Stimulated activated naive B cell treated with anti-CD40 and anti-IgM and Interleukin-4, amounts not matched to agents 10 μg/mL and 1 μg/mL and 100 μg/mL, for 72 hours (primary cell): Measurements from ENCODE around the gene ROPN1.

Experiments used
- ATAC-seq, 2 donors: fragments of 150-1000 bp; cut with Tn5 transposase; replicated peaks; 2 replicates each; pipeline ENCODE4 v1.10.0; 2021; ENCODE audit warnings: moderate library complexity in 1 of 2
- DNase-seq: peaks from one replicate; pipeline ENCODE4 v3.0.0; 2021
- H3K27ac Mint-ChIP-seq: one replicate; pipeline ENCODE4 v1.8.0; 2022; ENCODE audit warnings: mild to moderate bottlenecking, mixed read lengths
- H3K27me3 Mint-ChIP-seq, 2 donors: one replicate each; pipeline ENCODE4 v1.8.0; 2022; ENCODE audit warnings: mixed read lengths in 2 of 2
- H3K36me3 Mint-ChIP-seq, 2 donors: one replicate each; pipeline ENCODE4 v1.8.0; 2022; ENCODE audit warnings: mixed read lengths in 2 of 2, mild to moderate bottlenecking in 1 of 2
- H3K4me1 Mint-ChIP-seq, 2 donors: one replicate each; pipeline ENCODE4 v1.8.0; 2022; ENCODE audit warnings: mixed read lengths in 2 of 2, mild to moderate bottlenecking in 1 of 2
- H3K4me3 Mint-ChIP-seq, 2 donors: one replicate each; pipeline ENCODE4 v1.8.0; 2022; ENCODE audit warnings: mild to moderate bottlenecking in 2 of 2, mixed read lengths in 2 of 2, moderate library complexity in 1 of 2
- H3K9me3 Mint-ChIP-seq, 2 donors: one replicate each; pipeline ENCODE4 v1.8.0; 2022; ENCODE audit warnings: mixed read lengths in 2 of 2, mild to moderate bottlenecking in 1 of 2

The ROPN1 gene

GRCh38 chr3:123949641-123950040 is 42.3 kb downstream of the ROPN1 start:
- Mint-ChIP-seq H3K4me3 (no peak overlapping the region), H3K4me1 (no peaks in the 10 kb centered on the region), H3K27me3 (no peaks in the 10 kb centered on the region), H3K9me3 (no peaks in the 10 kb centered on the region), H3K36me3 (peaks cover 28 to 38% of the 10 kb centered on the region in 2 donors), H3K27ac (no peak overlapping the region)
- DNase-seq (no peak), ATAC-seq (no peak)

DNA sequence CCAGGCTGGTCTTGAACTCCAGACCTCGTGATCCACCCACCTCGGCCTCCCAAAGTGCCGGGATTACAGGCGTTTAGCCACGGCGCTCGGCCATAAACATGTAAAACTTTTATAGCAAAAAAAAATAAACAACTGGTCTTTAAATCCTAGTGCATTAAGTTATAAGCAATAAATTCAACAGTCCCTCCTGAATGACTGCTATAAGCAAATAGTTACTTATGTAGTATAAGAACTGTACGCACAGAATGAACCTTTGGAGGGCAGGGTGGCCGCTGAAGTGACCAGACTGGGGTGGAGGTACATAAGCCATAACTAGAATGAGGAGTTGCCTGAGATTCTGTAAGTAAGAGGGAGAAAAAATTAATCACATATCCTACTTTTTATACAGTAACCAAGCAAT is 43.5 kb downstream of the ROPN1 start:
- peaks cover 38 to 45% of the 10 kb centered on the region in 2 donors for H3K36me3 Mint-ChIP-seq
- ATAC-seq (no peak), DNase-seq (no peak)
- H3K27ac Mint-ChIP-seq, result no peak overlapping the region
- no peaks in the 10 kb centered on the region for H3K27me3 Mint-ChIP-seq
- no peak overlapping the region for H3K4me3 Mint-ChIP-seq
- no peaks in the 10 kb centered on the region for H3K4me1 Mint-ChIP-seq
- H3K9me3 Mint-ChIP-seq, result no peaks in the 10 kb centered on the region

GRCh38 chr3:123947482-123947881 is 44.4 kb downstream of the ROPN1 start:
- Mint-ChIP-seq H3K27ac (no peak overlapping the region), H3K27me3 (no peaks in the 10 kb centered on the region)

DNA sequence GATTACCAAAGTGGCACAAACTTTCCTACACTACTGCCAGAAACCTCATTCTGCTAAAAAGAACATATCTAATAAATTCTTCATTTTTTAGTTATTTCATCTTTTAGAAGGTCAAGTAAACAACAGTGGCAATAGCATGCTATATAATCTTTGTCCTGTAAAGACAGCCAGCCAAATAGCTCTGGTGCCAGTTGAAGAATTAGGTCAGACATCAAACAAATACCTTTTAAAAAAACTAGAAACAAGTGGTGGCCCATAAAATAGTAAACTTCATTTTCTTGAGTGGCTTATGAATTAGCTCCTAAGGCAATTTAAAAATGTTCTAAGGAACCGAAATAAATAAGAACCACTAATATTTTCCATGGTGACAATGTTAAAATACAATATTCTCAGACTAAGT is 50.4 kb downstream of the ROPN1 start:
- Mint-ChIP-seq H3K36me3 (peaks cover 17 to 48% of the 10 kb centered on the region in 2 donors), H3K9me3 (no peaks in the 10 kb centered on the region), H3K27ac (no peak overlapping the region), H3K27me3 (no peaks in the 10 kb centered on the region), H3K4me1 (no peaks in the 10 kb centered on the region), H3K4me3 (no peak overlapping the region)
- ATAC-seq (no peak), DNase-seq (no peak)

More at GRCh38 chr3:123947482-123947881, 44.4 kb downstream of the ROPN1 start:
- ATAC-seq (no peak), DNase-seq (no peak)
- Mint-ChIP-seq H3K9me3 (no peaks in the 10 kb centered on the region), H3K4me1 (no peaks in the 10 kb centered on the region), H3K36me3 (peaks cover 41 to 47% of the 10 kb centered on the region in 2 donors), H3K4me3 (no peak overlapping the region)

- Mint-ChIP-seq H3K27ac (no peak overlapping the region), H3K36me3 (peaks cover 18 to 48% of the 10 kb centered on the region in 2 donors), H3K27me3 (no peaks in the 10 kb centered on the region), H3K9me3 (no peaks in the 10 kb centered on the region), H3K4me3 (no peak overlapping the region), H3K4me1 (no peaks in the 10 kb centered on the region)
- ATAC-seq, result no peak
- DNase-seq, result no peak
Measured at GRCh38 chr3:123941121-123941520, 50.8 kb downstream of the ROPN1 start.

DNA sequence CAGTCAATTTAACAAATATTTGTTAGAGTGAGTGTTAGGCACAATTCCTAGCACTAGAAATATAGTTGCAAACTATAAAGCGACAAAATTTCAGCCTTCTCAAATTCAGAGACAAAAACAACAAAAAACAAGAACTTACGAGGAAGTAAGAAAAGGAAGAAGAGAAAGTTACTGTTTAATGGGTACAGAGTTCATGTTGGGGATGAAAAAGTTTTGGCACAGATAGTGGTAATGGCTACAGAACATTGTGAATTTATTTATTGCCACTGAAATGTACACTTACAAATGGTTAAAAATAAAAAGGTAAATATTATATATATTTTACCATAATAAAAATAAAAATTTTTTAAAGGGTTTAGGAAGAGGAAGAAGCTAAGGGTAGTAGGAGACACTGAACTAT is 52.2 kb downstream of the ROPN1 start:
- H3K27me3 Mint-ChIP-seq, result no peaks in the 10 kb centered on the region
- H3K4me3 Mint-ChIP-seq, result no peak overlapping the region
- H3K36me3 Mint-ChIP-seq, result peaks cover 18 to 51% of the 10 kb centered on the region in 2 donors
- H3K4me1 Mint-ChIP-seq, result no peaks in the 10 kb centered on the region
- H3K9me3 Mint-ChIP-seq, result no peaks in the 10 kb centered on the region
- ATAC-seq (no peak), DNase-seq (no peak)
- no peak overlapping the region for H3K27ac Mint-ChIP-seq

DNA sequence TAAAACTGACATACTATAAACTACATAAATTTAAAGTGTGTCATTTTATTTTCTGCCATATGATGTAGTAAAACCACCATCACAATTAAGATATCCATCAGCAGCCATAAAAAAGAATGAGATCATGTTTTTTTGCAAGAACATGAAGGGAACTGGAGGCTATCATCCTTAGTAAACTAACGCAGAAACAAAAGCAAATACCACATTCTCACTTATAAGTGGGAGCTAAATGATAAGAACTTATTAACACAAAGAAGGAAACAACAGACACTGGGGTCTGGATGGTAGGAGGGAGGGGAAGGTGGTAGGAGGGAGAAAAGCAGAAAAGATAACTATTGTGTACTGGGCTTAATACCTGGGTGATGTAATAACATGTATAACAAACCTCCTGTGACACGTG is 55.5 kb downstream of the ROPN1 start:
- Mint-ChIP-seq H3K9me3 (no peaks in the 10 kb centered on the region), H3K4me1 (no peaks in the 10 kb centered on the region), H3K27ac (no peak overlapping the region), H3K4me3 (no peak overlapping the region), H3K27me3 (no peaks in the 10 kb centered on the region), H3K36me3 (peaks cover 15 to 50% of the 10 kb centered on the region in 2 donors)
- no peak for ATAC-seq
- no peak for DNase-seq

- no peak for DNase-seq
- no peak for ATAC-seq
- Mint-ChIP-seq H3K9me3 (no peaks in the 10 kb centered on the region), H3K4me3 (no peak overlapping the region), H3K27me3 (no peaks in the 10 kb centered on the region), H3K36me3 (peaks cover 15 to 50% of the 10 kb centered on the region in 2 donors), H3K4me1 (no peaks in the 10 kb centered on the region), H3K27ac (no peak overlapping the region)
Measured at GRCh38 chr3:123935830-123936229, 56.1 kb downstream of the ROPN1 start.

DNA sequence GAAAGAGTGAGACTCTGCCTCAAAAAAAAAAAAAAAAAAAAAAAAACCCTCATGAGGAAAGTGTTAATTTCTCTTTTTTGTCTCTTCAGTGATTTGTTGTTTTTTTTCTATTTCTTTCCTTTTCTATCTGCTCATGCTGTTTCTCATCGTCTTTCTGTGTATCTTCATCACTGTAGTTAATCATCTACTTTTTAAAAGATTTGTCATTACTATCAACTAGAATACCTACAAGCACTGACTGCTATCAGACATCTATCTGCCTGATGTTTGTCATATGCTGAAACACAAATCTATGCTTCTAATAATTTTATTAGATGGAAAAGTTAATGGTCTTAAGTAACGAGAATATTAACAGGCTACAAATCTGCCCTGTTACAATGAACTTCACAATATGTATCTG is 57.7 kb downstream of the ROPN1 start:
- DNase-seq (no peak), ATAC-seq (no peak)
- H3K4me1 Mint-ChIP-seq, result no peaks in the 10 kb centered on the region
- H3K4me3 Mint-ChIP-seq, result no peak overlapping the region
- H3K27me3 Mint-ChIP-seq, result no peaks in the 10 kb centered on the region
- H3K27ac Mint-ChIP-seq, result no peak overlapping the region
- H3K9me3 Mint-ChIP-seq, result no peaks in the 10 kb centered on the region
- peaks cover 12 to 46% of the 10 kb centered on the region in 2 donors for H3K36me3 Mint-ChIP-seq

- Mint-ChIP-seq H3K9me3 (no peaks in the 10 kb centered on the region), H3K27me3 (no peaks in the 10 kb centered on the region), H3K27ac (no peak overlapping the region), H3K4me1 (no peaks in the 10 kb centered on the region), H3K36me3 (peaks cover 12 to 35% of the 10 kb centered on the region in 2 donors), H3K4me3 (no peak overlapping the region)
- ATAC-seq (no peak), DNase-seq (no peak)
Measured at GRCh38 chr3:123930445-123930844, 61.5 kb downstream of the ROPN1 start.

GRCh38 chr3:123929325-123929724 is 62.6 kb downstream of the ROPN1 start:
- Mint-ChIP-seq H3K27me3 (no peaks in the 10 kb centered on the region), H3K4me3 (no peak overlapping the region), H3K36me3 (peaks cover 22 to 40% of the 10 kb centered on the region in 2 donors), H3K9me3 (peaks cover 2 to 6% of the 10 kb centered on the region in 2 donors), H3K27ac (no peak overlapping the region), H3K4me1 (no peaks in the 10 kb centered on the region)
- no peak for ATAC-seq
- DNase-seq, result no peak

GRCh38 chr3:123926396-123926795 is 65.5 kb downstream of the ROPN1 start:
- H3K27me3 Mint-ChIP-seq, result no peaks in the 10 kb centered on the region
- no peak overlapping the region for H3K27ac Mint-ChIP-seq
- peaks cover 38 to 50% of the 10 kb centered on the region in 2 donors for H3K36me3 Mint-ChIP-seq
- H3K9me3 Mint-ChIP-seq, result peaks cover 15 to 21% of the 10 kb centered on the region in 2 donors
- no peak for DNase-seq
- no peaks in the 10 kb centered on the region for H3K4me1 Mint-ChIP-seq
- no peak overlapping the region for H3K4me3 Mint-ChIP-seq
- no peak for ATAC-seq

- Mint-ChIP-seq H3K27me3 (no peaks in the 10 kb centered on the region), H3K36me3 (peaks cover 57 to 58% of the 10 kb centered on the region in 2 donors), H3K9me3 (peaks cover 29 to 39% of the 10 kb centered on the region in 2 donors), H3K27ac (no peak overlapping the region), H3K4me1 (no peaks in the 10 kb centered on the region), H3K4me3 (no peak overlapping the region)
- ATAC-seq (no peak), DNase-seq (no peak)
Measured at GRCh38 chr3:123920868-123921267, 71.1 kb downstream of the ROPN1 start.

DNA sequence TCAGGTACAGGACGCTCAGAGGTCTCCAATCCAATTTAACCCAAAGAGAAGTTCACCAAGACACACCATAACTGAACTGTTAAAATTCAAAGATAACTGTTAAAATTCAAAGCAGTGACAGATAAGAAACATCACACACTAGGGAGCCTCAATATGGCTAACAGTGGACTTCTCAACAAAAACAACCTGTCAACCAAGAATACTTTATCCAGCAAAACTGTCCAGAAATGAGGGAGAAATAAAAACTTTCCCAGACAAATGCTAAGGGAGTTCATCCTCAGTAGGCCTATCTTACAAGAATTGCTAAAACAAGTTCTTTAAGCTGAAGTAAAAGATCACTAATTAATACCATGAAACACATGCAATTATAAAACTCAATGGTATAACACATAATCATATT is 71.5 kb downstream of the ROPN1 start:
- no peaks in the 10 kb centered on the region for H3K27me3 Mint-ChIP-seq
- DNase-seq (no peak), ATAC-seq (no peak)
- no peaks in the 10 kb centered on the region for H3K4me1 Mint-ChIP-seq
- peaks cover 29 to 39% of the 10 kb centered on the region in 2 donors for H3K9me3 Mint-ChIP-seq
- no peak overlapping the region for H3K27ac Mint-ChIP-seq
- H3K4me3 Mint-ChIP-seq, result no peak overlapping the region
- H3K36me3 Mint-ChIP-seq, result peaks cover 55 to 59% of the 10 kb centered on the region in 2 donors

DNA sequence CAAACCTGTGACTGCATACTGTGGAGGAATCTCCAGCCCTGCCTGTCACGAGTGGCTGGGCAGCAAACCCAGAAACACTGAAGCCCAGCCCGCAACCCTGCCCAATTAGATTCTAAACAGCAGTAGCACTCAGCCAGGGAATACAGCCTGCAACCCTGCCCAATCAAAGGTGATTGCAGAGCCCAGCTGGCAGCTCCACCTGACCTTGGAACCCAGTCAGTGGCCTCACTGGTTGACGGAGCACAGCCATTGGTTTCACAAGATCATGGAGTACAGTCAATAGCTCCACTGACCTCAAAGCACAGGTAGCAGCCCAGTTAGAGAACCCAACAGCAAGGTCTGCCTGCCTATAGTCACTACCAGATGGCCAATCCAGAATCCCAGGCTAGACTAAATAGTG is 72.6 kb downstream of the ROPN1 start:
- Mint-ChIP-seq H3K36me3 (peaks cover 46 to 56% of the 10 kb centered on the region in 2 donors), H3K27ac (no peak overlapping the region), H3K4me3 (no peak overlapping the region), H3K4me1 (no peaks in the 10 kb centered on the region), H3K9me3 (peaks cover 27 to 33% of the 10 kb centered on the region in 2 donors), H3K27me3 (no peaks in the 10 kb centered on the region)
- ATAC-seq (no peak), DNase-seq (no peak)
